Mucosa of rectum (tissue), 2 donors: Measurements from ENCODE around the gene CBR3.

Experiments used
- H3K27ac ChIP-seq, 2 donors: one replicate each; pipeline ENCODE4 v1.7.0; 2013; ENCODE audit warnings: inconsistent platforms in 2 of 2, low read depth in 2 of 2, low read length in 2 of 2
- H3K27me3 ChIP-seq, 2 donors: one replicate each; pipeline ENCODE4 v1.7.0; 2013; ENCODE audit warnings: low read length in 2 of 2; ENCODE audit not compliant: control insufficient read depth in 2 of 2, insufficient read depth in 2 of 2
- H3K36me3 ChIP-seq, 2 donors: one replicate each; pipeline ENCODE4 v1.7.0; 2013; ENCODE audit warnings: low read length in 2 of 2; ENCODE audit not compliant: control insufficient read depth in 2 of 2, insufficient read depth in 2 of 2
- H3K4me1 ChIP-seq, 2 donors: one replicate each; pipeline ENCODE4 v1.7.0; 2013; ENCODE audit warnings: low read length in 2 of 2, mild to moderate bottlenecking in 1 of 2; ENCODE audit not compliant: control insufficient read depth in 2 of 2, insufficient read depth in 2 of 2
- H3K4me3 ChIP-seq, 2 donors: one replicate each; pipeline ENCODE4 v1.7.0; 2013; ENCODE audit warnings: low read length in 2 of 2
- H3K9ac ChIP-seq, 2 donors: one replicate each; pipeline ENCODE4 v1.7.0; 2013; ENCODE audit warnings: low read length in 2 of 2, low read depth in 1 of 2, mild to moderate bottlenecking in 1 of 2
- H3K9me3 ChIP-seq, 2 donors: one replicate each; pipeline ENCODE4 v1.7.0; 2013; ENCODE audit warnings: low read length in 2 of 2; ENCODE audit not compliant: control insufficient read depth in 2 of 2
- donor health status: healthy.
- donor health status: Normal muscosa, but diverticular disease.

Gene CBR3

GRCh38 chr21:36149788-36150711 lies 15.2 kb downstream of the CBR3 start:
- peak overlapping the region in 1 of 2 donors; percentile 23 for H3K9ac ChIP-seq
- peaks cover 10 to 11% of the 10 kb centered on the region in 2 donors for H3K4me1 ChIP-seq
- H3K36me3 ChIP-seq, result no peaks in the 10 kb centered on the region
- peak overlapping the region; percentile 50 to 77 for H3K27ac ChIP-seq
- no peaks in the 10 kb centered on the region for H3K27me3 ChIP-seq
- H3K4me3 ChIP-seq, result no peak overlapping the region
- no peaks in the 10 kb centered on the region for H3K9me3 ChIP-seq

GRCh38 chr21:36155603-36156338 lies 20.9 kb downstream of the CBR3 start:
- no peaks in the 10 kb centered on the region for H3K9me3 ChIP-seq
- H3K36me3 ChIP-seq, result no peaks in the 10 kb centered on the region
- H3K27me3 ChIP-seq, result no peaks in the 10 kb centered on the region
- H3K27ac ChIP-seq, result peak overlapping the region; percentile 90 to 91
- peaks cover 11 to 37% of the 10 kb centered on the region in 2 donors for H3K4me1 ChIP-seq
- peak overlapping the region; percentile 82 to 98 for H3K4me3 ChIP-seq
- H3K9ac ChIP-seq, result peak overlapping the region; percentile 89 to 98

DNA sequence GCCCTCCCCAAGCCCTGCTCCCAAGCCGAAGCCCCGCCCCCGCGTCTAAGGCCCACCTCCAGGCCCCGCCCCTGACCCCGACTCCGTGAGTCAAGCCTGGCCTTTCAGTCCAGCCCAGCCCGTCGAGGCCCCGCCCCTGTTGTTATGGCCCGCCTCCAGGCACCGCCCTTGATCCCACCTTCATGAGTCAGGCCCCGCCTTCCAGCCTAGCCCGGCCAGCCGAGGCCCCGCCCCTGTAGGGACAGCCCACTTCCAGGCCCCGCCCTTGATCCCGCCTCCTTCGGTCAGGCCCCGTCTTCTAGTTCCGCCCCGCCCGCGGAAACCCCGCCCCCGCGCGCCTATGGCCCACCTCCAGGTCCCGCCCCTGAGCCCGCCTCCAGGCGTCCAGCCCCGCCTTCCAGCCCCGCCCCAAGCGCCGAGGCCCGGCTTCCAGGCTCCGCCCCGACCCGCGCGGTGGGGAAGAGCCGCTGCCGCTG lies 21.5 kb downstream of the CBR3 start:
- peak overlapping the region; percentile 95 to 96 for H3K27ac ChIP-seq
- H3K4me3 ChIP-seq, result peak overlapping the region; percentile 82 to 98
- H3K9me3 ChIP-seq, result no peaks in the 10 kb centered on the region
- no peaks in the 10 kb centered on the region for H3K36me3 ChIP-seq
- H3K27me3 ChIP-seq, result no peaks in the 10 kb centered on the region
- peaks cover 11 to 41% of the 10 kb centered on the region in 2 donors for H3K4me1 ChIP-seq
- H3K9ac ChIP-seq, result peak overlapping the region in 1 of 2 donors; percentile 98

DNA sequence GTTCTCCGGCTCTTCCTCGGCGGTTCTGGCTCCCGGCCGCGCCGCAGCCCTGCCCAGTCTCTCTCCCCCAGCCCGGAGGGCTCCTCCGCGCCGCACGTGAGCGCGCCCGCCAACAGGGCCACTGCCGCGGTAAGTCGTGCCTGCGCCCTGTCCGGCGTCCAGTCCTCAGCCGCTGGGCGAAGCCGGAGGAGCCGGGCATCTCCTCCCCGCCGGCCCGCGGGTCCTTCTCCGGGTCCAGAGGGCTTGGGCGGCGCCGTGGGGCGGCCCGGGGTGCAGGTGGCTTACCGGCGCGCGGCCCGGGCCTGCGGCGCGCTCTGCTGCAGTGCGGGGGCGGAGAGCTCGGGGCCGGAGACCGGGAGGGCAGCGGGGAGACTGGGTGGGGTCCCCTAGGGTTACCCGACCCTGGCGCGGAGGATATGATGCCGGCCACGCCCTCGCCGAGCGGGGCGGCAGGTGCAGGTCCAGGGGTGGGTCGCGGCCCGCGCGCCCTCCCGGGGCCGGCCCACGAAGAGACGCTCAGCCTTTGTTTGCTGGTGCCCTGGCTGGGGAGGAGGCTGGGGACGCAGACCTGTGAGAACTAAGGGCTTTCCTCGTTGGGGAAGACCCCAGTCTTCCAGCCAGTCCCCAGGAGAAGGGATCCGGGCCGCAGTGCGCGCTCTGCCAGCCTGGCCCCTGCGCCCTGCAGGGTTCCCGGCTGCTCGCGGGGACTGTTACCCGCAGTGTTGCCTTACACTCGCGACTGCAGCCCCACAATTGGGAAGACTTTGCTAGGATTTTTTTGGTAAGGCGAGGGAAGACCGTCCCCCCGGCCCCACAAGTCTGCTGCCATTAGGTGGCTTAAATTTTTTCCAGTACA lies 22.2 kb downstream of the CBR3 start, which contains the start of gene DOP1B:
DOP1B (plus strand) TSS at position 10 of the 856 bp plus-strand sequence. CDS start 7,910 bp downstream, outside the sequence.
- peak within 1 kb of the TSS; percentile 82 to 98 for H3K4me3 ChIP-seq
- H3K9me3 ChIP-seq, result no peaks in the 10 kb centered on the region
- no peaks in the 10 kb centered on the region for H3K27me3 ChIP-seq
- peaks cover 11 to 46% of the 10 kb centered on the region in 2 donors for H3K4me1 ChIP-seq
- peak within 1 kb of the TSS; percentile 91 to 98 for H3K9ac ChIP-seq
- peak within 1 kb of the TSS; percentile 95 to 96 for H3K27ac ChIP-seq
- no peaks in the 10 kb centered on the region for H3K36me3 ChIP-seq

GRCh38 chr21:36159356-36159921 lies 24.6 kb downstream of the CBR3 start:
- Histone ChIP-seq H3K27ac (peak overlapping the region; percentile 48 to 73), H3K9me3 (no peaks in the 10 kb centered on the region)

GRCh38 chr21:36160850-36161178 lies 25.9 kb downstream of the CBR3 start:
- Histone ChIP-seq H3K4me1 (peaks cover 22 to 63% of the 10 kb centered on the region in 2 donors), H3K27ac (no peak overlapping the region), H3K4me3 (no peak overlapping the region), H3K9ac (no peak overlapping the region), H3K36me3 (peaks cover 3 to 5% of the 10 kb centered on the region in 2 donors), H3K27me3 (no peaks in the 10 kb centered on the region), H3K9me3 (no peaks in the 10 kb centered on the region)

More at GRCh38 chr21:36159356-36159921, 24.6 kb downstream of the CBR3 start:
- no peaks in the 10 kb centered on the region for H3K36me3 ChIP-seq
- H3K27me3 ChIP-seq, result no peaks in the 10 kb centered on the region
- peak overlapping the region in 1 of 2 donors; percentile 50 for H3K9ac ChIP-seq
- peaks cover 23 to 65% of the 10 kb centered on the region in 2 donors for H3K4me1 ChIP-seq
- peak overlapping the region; percentile 8 to 32 for H3K4me3 ChIP-seq

DNA sequence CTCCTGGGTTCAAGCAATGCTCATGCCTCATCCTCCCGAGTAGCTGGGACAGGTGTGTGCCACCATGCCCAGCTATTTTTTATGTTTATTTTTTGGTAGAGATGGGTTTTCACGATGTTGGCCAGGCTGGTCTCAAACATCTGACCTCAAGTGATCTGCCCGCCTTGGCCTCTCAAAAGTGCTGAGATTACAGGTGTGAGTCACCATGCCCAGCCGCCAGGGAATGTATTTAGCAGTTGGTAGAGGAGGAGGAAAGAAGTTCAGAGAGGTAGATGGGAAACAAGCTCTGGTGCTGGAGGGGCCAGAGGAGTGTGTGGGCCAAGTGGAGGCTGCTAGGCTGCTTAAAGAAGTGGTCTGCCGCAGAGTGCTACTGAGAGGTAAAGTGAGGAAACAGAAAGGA lies 27.8 kb downstream of the CBR3 start:
- Histone ChIP-seq H3K27ac (peak overlapping the region; percentile 32 to 51), H3K27me3 (no peaks in the 10 kb centered on the region), H3K9ac (no peak overlapping the region), H3K4me3 (no peak overlapping the region), H3K36me3 (peaks cover 3 to 9% of the 10 kb centered on the region in 2 donors), H3K9me3 (no peaks in the 10 kb centered on the region), H3K4me1 (peaks cover 23 to 66% of the 10 kb centered on the region in 2 donors)

DNA sequence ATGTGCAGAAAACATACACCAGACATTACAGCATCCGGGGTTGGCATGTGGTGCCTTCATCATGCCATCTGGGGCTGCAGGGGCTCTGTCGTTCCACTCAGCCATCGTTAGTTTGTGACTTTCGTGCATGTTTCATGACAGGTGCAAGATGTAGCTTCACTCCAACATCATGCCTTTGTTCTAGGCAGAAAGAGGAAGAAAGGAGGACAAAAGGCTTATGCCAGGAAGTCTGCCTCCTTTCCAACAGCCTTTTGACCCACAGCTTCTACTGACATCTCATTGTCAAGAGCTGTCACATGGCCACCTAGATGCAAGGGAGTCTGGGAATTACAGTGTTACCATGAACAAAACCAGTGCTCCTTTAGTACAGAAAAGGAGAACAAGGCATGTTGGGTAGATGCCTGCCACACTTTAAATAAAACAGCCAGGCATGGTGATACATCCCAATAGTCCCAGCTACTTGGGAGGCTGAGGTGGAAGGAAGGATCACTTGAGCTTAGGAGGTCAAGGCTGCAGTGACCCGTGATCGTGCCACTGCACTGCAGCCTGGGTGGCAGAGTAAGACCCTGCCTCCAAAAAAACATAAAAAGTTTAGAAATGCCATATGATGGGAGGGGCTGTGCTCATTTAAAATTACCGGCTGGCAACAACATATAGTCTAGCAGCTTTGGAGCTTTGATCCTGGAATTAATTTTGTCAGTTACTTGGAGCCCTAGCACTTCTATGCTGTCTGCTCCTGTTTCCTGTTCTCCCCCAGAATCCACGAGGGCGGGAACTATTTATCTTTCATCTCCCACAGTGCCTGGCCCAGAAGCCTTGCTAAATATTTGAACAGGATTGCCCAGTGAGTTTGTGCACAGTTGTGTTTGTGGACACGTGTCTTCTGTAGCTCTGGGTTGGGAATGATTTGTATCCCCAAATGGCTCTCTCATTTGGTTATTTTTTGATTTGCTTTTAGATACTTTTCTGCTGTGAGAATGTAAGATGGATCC lies 29.2 kb downstream of the CBR3 start:
- peaks cover 5 to 16% of the 10 kb centered on the region in 2 donors for H3K36me3 ChIP-seq
- peak overlapping the region in 1 of 2 donors; percentile 34 for H3K9ac ChIP-seq
- peak overlapping the region in 1 of 2 donors; percentile 22 for H3K4me3 ChIP-seq
- H3K27ac ChIP-seq, result peak overlapping the region; percentile 64 to 70
- no peaks in the 10 kb centered on the region for H3K27me3 ChIP-seq
- H3K9me3 ChIP-seq, result no peaks in the 10 kb centered on the region
- H3K4me1 ChIP-seq, result peaks cover 22 to 60% of the 10 kb centered on the region in 2 donors
